SU-DHL-6 (cell line): Measurements from ENCODE around the gene OSER1.

Experiments used
- EZH2phosphoT487 ChIP-seq: fragments of 200-600 bp; sonication (generic), shearing (Covaris generic); conservative IDR thresholded peaks from 2 replicates; pipeline ENCODE4 v1.6.1; 2018; ENCODE audit warnings: mild to moderate bottlenecking, antibody characterized with exemption, low read length, moderate library complexity, mixed read lengths
- TF ChIP-seq, protein P1 (sequence below): fragments of 200-600 bp; sonication (generic); IDR thresholded peaks from one replicate; pipeline ENCODE4 v1.5.1; 2017; ENCODE audit warnings: antibody characterized with exemption, mild to moderate bottlenecking, low read length, moderate library complexity; ENCODE audit not compliant: insufficient read depth, poor library complexity, severe bottlenecking

DNA sequence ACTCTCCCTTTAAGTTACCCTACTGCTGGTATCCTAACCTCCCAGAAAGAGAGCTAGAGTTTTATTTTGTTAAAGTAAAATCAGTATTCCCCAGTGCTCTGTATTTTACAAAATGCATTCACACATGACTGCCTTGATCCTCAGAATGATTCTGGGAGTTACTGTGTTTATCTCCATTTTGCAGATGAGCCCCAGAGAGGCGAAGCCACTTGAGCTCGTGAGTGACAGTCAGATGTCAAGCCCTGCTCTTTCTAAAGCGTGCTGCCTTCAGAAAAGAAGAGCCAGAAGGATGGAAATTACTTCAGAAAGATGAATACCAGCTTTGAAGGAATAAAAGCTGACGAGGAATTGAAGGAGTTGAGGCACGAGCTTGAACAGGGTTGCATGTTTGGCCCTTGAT is 14.1 kb upstream of the OSER1 start:
- TF ChIP-seq, protein P1, sequence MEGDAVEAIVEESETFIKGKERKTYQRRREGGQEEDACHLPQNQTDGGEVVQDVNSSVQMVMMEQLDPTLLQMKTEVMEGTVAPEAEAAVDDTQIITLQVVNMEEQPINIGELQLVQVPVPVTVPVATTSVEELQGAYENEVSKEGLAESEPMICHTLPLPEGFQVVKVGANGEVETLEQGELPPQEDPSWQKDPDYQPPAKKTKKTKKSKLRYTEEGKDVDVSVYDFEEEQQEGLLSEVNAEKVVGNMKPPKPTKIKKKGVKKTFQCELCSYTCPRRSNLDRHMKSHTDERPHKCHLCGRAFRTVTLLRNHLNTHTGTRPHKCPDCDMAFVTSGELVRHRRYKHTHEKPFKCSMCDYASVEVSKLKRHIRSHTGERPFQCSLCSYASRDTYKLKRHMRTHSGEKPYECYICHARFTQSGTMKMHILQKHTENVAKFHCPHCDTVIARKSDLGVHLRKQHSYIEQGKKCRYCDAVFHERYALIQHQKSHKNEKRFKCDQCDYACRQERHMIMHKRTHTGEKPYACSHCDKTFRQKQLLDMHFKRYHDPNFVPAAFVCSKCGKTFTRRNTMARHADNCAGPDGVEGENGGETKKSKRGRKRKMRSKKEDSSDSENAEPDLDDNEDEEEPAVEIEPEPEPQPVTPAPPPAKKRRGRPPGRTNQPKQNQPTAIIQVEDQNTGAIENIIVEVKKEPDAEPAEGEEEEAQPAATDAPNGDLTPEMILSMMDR = no peak
- no peak for TF ChIP-seq EZH2phosphoT487
